ENCODE data around the gene TNS3. TPM values are rescaled to one million over a fixed set of nuclear protein-coding genes. Genes with fewer than 3 reads are reported as not detected.
"Not testable (repeated sequence)": the region's sequence is repeated elsewhere in the genome, so short reads cannot be mapped to it uniquely, and the experiment has no call there.

Gene TNS3
- total RNA-seq, 8 experiments from 2014 or later = 2.6 to 49.9 (median 8.7) TPM

- no peak overlapping the region for H3K27ac ChIP-seq
- ATAC-seq (replicated peaks in 6 of 8) = no peak
- in situ Hi-C loops (cut with MboI; ENCODE audit: low pct_unique_long_range_greater_than_20kb in 2 of 9, low sequenced_read_pairs in 9 of 9, unreplicated experiment in 9 of 9) = loop anchor here in 2 of 9 experiments (10.0 to 25.0 kb wide), 2 partner anchors 365 to 377 kb away; no protein-coding TSS in a partner anchor
- WGBS, 10 experiments = 82 to 100% (median 100%) methylated on average over 1 to 6 of the region's 12 CpGs; no CpG with 5 or more reads in 3 of the 10 experiments
- H3K4me1 ChIP-seq (replicated peaks in 1 of 2) = peaks cover 0 to 5% of the 10 kb centered on the region in 2 donors
- no peak overlapping the region for H3K4me3 ChIP-seq
Observed at GRCh38 chr7:47447621-47448349, 134.1 kb downstream of the TNS3 start.

GRCh38 chr7:47446871-47447466, 134.9 kb downstream of the TNS3 start:
- WGBS, 10 experiments = 60 to 100% (median 74%) methylated on average over 1 to 5 of the region's 9 CpGs; no CpG with 5 or more reads in 4 of the 10 experiments
- Histone ChIP-seq H3K27ac (no peak overlapping the region), H3K4me3 (no peak overlapping the region), H3K4me1 (replicated peaks in 1 of 2) (peaks cover 0 to 5% of the 10 kb centered on the region in 2 donors)
- no peak for ATAC-seq (replicated peaks in 6 of 8)
- in situ Hi-C loops (cut with MboI; ENCODE audit: low pct_unique_long_range_greater_than_20kb in 2 of 9, low sequenced_read_pairs in 9 of 9, unreplicated experiment in 9 of 9) = loop anchor here in 2 of 9 experiments (10.0 to 25.0 kb wide), 2 partner anchors 365 to 378 kb away; no protein-coding TSS in a partner anchor

GRCh38 chr7:47444376-47445098, 137.4 kb downstream of the TNS3 start:
- H3K27ac ChIP-seq = no peak overlapping the region
- WGBS, 10 experiments = 20 to 100% (median 89%) methylated on average over 1 to 9 of the region's 14 CpGs; no CpG with 5 or more reads in 2 of the 10 experiments
- peaks cover 0 to 3% of the 10 kb centered on the region in 2 donors for H3K4me1 ChIP-seq (replicated peaks in 1 of 2)
- no peak overlapping the region for H3K4me3 ChIP-seq
- in situ Hi-C loops (cut with MboI; ENCODE audit: low pct_unique_long_range_greater_than_20kb in 2 of 9, low sequenced_read_pairs in 9 of 9, unreplicated experiment in 9 of 9) = loop anchor here in 2 of 9 experiments (10.0 to 25.0 kb wide), 2 partner anchors 368 to 380 kb away; no protein-coding TSS in a partner anchor
- ATAC-seq (replicated peaks in 6 of 8) = peak in 3 of 8 experiments; percentile 49 to 63 (median 53)

GRCh38 chr7:47443049-47443448, 138.9 kb downstream of the TNS3 start:
- Histone ChIP-seq H3K27ac (no peak overlapping the region), H3K4me3 (no peak overlapping the region), H3K4me1 (replicated peaks in 1 of 2) (peaks cover 0 to 3% of the 10 kb centered on the region in 2 donors)
- in situ Hi-C loops (cut with MboI; ENCODE audit: low pct_unique_long_range_greater_than_20kb in 2 of 9, low sequenced_read_pairs in 9 of 9, unreplicated experiment in 9 of 9) = loop anchor here in 2 of 9 experiments (10.0 to 25.0 kb wide), 2 partner anchors 369 to 382 kb away; no protein-coding TSS in a partner anchor
- peak in 1 of 8 experiments; percentile 18 for ATAC-seq (replicated peaks in 6 of 8)
- WGBS, 10 experiments = 90 to 100% (median 93%) methylated on average over 2 to 4 of the region's 8 CpGs; no CpG with 5 or more reads in 7 of the 10 experiments

- WGBS, 10 experiments = 67 to 100% (median 85%) methylated on average over 1 to 3 of the region's 4 CpGs; no CpG with 5 or more reads in 5 of the 10 experiments
- H3K27ac ChIP-seq = no peak overlapping the region
- H3K4me1 ChIP-seq (replicated peaks in 1 of 2) = peaks cover 0 to 3% of the 10 kb centered on the region in 2 donors
- in situ Hi-C loops (cut with MboI; ENCODE audit: low pct_unique_long_range_greater_than_20kb in 2 of 9, low sequenced_read_pairs in 9 of 9, unreplicated experiment in 9 of 9) = loop anchor here in 2 of 9 experiments (10.0 to 25.0 kb wide), 2 partner anchors 370 to 382 kb away; no protein-coding TSS in a partner anchor
- no peak for ATAC-seq (replicated peaks in 6 of 8)
- H3K4me3 ChIP-seq = no peak overlapping the region
Observed at GRCh38 chr7:47442605-47442865, 139.4 kb downstream of the TNS3 start.

GRCh38 chr7:47441796-47442604, 139.9 kb downstream of the TNS3 start:
- 57 to 93% (median 73%) methylated on average over 1 to 10 of the region's 11 CpGs; no CpG with 5 or more reads in 1 of the 10 experiments for WGBS, 10 experiments
- Histone ChIP-seq H3K27ac (no peak overlapping the region), H3K4me3 (no peak overlapping the region), H3K4me1 (replicated peaks in 1 of 2) (peaks cover 0 to 3% of the 10 kb centered on the region in 2 donors)
- in situ Hi-C loops (cut with MboI; ENCODE audit: low pct_unique_long_range_greater_than_20kb in 2 of 9, low sequenced_read_pairs in 9 of 9, unreplicated experiment in 9 of 9) = loop anchor here in 2 of 9 experiments (10.0 to 25.0 kb wide), 2 partner anchors 370 to 383 kb away; no protein-coding TSS in a partner anchor
- no peak for ATAC-seq (replicated peaks in 6 of 8)

GRCh38 chr7:47441048-47441447, 140.9 kb downstream of the TNS3 start:
- WGBS, 10 experiments = 48 to 98% (median 85%) methylated on average over 1 to 8 of the region's 8 CpGs; no CpG with 5 or more reads in 1 of the 10 experiments
- H3K4me3 ChIP-seq; H3K27ac ChIP-seq; ATAC-seq (replicated peaks in 6 of 8); H3K4me1 ChIP-seq (replicated peaks in 1 of 2): not testable (repeated sequence)
- in situ Hi-C loops (cut with MboI; ENCODE audit: low pct_unique_long_range_greater_than_20kb in 2 of 9, low sequenced_read_pairs in 9 of 9, unreplicated experiment in 9 of 9) = loop anchor here in 2 of 9 experiments (10.0 to 25.0 kb wide), 2 partner anchors 371 to 384 kb away; no protein-coding TSS in a partner anchor

GRCh38 chr7:47440320-47440719, 141.6 kb downstream of the TNS3 start:
- no peaks in the 10 kb centered on the region for H3K4me1 ChIP-seq (replicated peaks in 1 of 2)
- ATAC-seq (replicated peaks in 6 of 8) = no peak
- H3K27ac ChIP-seq = no peak overlapping the region
- in situ Hi-C loops (cut with MboI; ENCODE audit: low pct_unique_long_range_greater_than_20kb in 2 of 9, low sequenced_read_pairs in 9 of 9, unreplicated experiment in 9 of 9) = loop anchor here in 2 of 9 experiments (10.0 to 25.0 kb wide), 2 partner anchors 372 to 384 kb away; no protein-coding TSS in a partner anchor
- WGBS, 10 experiments = 20 to 80% methylated on average over 1 of the region's 1 CpG; no CpG with 5 or more reads in 8 of the 10 experiments
- H3K4me3 ChIP-seq = no peak overlapping the region

- no peak overlapping the region for H3K27ac ChIP-seq
- no peaks in the 10 kb centered on the region for H3K4me1 ChIP-seq (replicated peaks in 1 of 2)
- WGBS, 10 experiments = 90 to 100% (median 97%) methylated on average over 1 to 7 of the region's 17 CpGs; no CpG with 5 or more reads in 6 of the 10 experiments
- no peak for ATAC-seq (replicated peaks in 6 of 8)
- H3K4me3 ChIP-seq = no peak overlapping the region
- in situ Hi-C loops (cut with MboI; ENCODE audit: low pct_unique_long_range_greater_than_20kb in 2 of 9, low sequenced_read_pairs in 9 of 9, unreplicated experiment in 9 of 9) = loop anchor here in 2 of 9 experiments (10.0 to 25.0 kb wide), 2 partner anchors 164 to 373 kb away; no protein-coding TSS in a partner anchor
Observed at GRCh38 chr7:47439181-47439667, 142.7 kb downstream of the TNS3 start.

- no peak for ATAC-seq (replicated peaks in 6 of 8)
- in situ Hi-C loops (cut with MboI; ENCODE audit: low pct_unique_long_range_greater_than_20kb in 2 of 9, low sequenced_read_pairs in 9 of 9, unreplicated experiment in 9 of 9) = loop anchor here in 2 of 9 experiments (10.0 to 25.0 kb wide), 2 partner anchors 164 to 374 kb away; no protein-coding TSS in a partner anchor
- Histone ChIP-seq H3K4me3 (no peak overlapping the region), H3K4me1 (replicated peaks in 1 of 2) (no peaks in the 10 kb centered on the region), H3K27ac (no peak overlapping the region)
- 43 to 100% (median 87%) methylated on average over 1 to 3 of the region's 5 CpGs; no CpG with 5 or more reads in 6 of the 10 experiments for WGBS, 10 experiments
Observed at GRCh38 chr7:47438411-47439029, 143.4 kb downstream of the TNS3 start.

- H3K4me3 ChIP-seq = no peak overlapping the region
- WGBS, 10 experiments = 0 to 57% (median 40%) methylated on average over 2 to 5 of the region's 5 CpGs; no CpG with 5 or more reads in 3 of the 10 experiments
- ATAC-seq (replicated peaks in 6 of 8) = peak; percentile 86 to 100 (median 96)
- no peak overlapping the region for H3K27ac ChIP-seq
- H3K4me1 ChIP-seq (replicated peaks in 1 of 2) = no peaks in the 10 kb centered on the region
- in situ Hi-C loops (cut with MboI; ENCODE audit: low pct_unique_long_range_greater_than_20kb in 2 of 9, low sequenced_read_pairs in 9 of 9, unreplicated experiment in 9 of 9) = loop anchor here in 2 of 9 experiments (10.0 to 25.0 kb wide), 2 partner anchors 161 to 376 kb away; no protein-coding TSS in a partner anchor
Observed at GRCh38 chr7:47435889-47436312, 146.0 kb downstream of the TNS3 start.
